ENCODE results near the gene MMAB. TPM values are rescaled to one million over a fixed set of nuclear protein-coding genes. Genes with fewer than 3 reads are reported as not detected.
A peak's percentile ranks its signal among the peaks of the same experiment; 100 is the strongest.

The MMAB gene
- total RNA-seq, 2 experiments from 2014 or later = 43.8 to 44.9 TPM

DNA sequence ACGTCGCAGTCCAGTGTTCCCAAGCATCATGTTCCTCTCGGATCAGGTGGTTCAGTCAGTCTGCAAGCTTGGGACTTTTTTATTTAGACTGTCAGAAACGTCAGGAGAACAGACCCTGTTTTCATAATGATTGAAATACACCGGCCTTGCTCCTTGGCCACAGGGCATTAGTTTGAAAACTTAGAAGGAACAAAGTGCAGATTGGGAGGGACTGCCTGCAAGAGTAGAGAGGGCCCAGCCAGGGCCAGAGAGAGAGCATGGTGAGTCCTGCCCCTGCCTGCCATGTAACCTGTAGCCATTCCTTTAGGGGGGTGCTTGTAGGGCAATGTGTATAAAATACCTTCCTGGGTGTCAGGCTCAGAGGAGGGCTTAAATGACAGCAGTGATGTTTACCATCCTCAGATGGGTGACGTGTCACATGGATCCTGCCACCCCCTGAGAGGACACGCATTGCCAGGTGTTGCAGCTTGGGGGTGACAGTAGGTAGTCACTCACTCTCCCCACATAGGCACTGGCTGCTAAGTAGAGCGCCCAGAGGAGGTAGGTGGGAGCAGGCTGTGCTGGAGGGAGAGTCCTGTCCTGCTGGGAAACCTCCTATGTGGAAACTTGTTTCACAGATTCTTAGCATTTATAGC, 45.7 kb downstream of the MMAB start:
- CTCF ChIA-PET = no interaction called here
- no peak for DNase-seq
- Mint-ChIP-seq H3K4me1 (ENCODE audit: low read depth) (no peaks in the 10 kb centered on the region), H3K4me3 (no peak overlapping the region), H3K27ac (no peak overlapping the region), H3K27me3 (ENCODE audit: low read depth) (no peaks in the 10 kb centered on the region), H3K9me3 (no peaks in the 10 kb centered on the region), H3K36me3 (ENCODE audit: low read depth) (peaks cover 10% of the 10 kb centered on the region)
- intact Hi-C loops (cut with micrococcal nuclease) = no loop called here

DNA sequence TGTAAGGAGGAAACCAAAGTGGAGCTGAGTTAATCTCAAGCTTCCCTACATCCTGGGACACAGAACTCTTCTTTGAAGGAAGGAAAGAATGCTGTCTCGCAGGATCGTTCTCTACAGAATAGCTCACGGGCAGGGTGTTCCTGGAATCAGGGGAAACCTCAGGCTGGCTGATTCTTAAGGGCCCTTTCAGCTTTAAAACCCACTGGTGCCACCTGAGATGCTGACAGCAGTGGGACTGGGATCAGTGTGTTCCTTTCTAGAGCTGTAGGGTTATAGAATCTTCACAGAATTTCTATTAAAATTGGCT, 48.1 kb downstream of the MMAB start:
- H3K27ac Mint-ChIP-seq = no peak overlapping the region
- H3K4me3 Mint-ChIP-seq = no peak overlapping the region
- H3K27me3 Mint-ChIP-seq (ENCODE audit: low read depth) = no peaks in the 10 kb centered on the region
- CTCF ChIA-PET = interaction anchor here (0.6 to 1.1 kb wide), 4 partner anchors 16 to 252 kb away, joined by 3 read pairs; no protein-coding TSS in a partner anchor
- peaks cover 12% of the 10 kb centered on the region for H3K36me3 Mint-ChIP-seq (ENCODE audit: low read depth)
- no peaks in the 10 kb centered on the region for H3K9me3 Mint-ChIP-seq
- intact Hi-C loops (cut with micrococcal nuclease) = no loop called here
- H3K4me1 Mint-ChIP-seq (ENCODE audit: low read depth) = no peaks in the 10 kb centered on the region
- DNase-seq = no peak

DNA sequence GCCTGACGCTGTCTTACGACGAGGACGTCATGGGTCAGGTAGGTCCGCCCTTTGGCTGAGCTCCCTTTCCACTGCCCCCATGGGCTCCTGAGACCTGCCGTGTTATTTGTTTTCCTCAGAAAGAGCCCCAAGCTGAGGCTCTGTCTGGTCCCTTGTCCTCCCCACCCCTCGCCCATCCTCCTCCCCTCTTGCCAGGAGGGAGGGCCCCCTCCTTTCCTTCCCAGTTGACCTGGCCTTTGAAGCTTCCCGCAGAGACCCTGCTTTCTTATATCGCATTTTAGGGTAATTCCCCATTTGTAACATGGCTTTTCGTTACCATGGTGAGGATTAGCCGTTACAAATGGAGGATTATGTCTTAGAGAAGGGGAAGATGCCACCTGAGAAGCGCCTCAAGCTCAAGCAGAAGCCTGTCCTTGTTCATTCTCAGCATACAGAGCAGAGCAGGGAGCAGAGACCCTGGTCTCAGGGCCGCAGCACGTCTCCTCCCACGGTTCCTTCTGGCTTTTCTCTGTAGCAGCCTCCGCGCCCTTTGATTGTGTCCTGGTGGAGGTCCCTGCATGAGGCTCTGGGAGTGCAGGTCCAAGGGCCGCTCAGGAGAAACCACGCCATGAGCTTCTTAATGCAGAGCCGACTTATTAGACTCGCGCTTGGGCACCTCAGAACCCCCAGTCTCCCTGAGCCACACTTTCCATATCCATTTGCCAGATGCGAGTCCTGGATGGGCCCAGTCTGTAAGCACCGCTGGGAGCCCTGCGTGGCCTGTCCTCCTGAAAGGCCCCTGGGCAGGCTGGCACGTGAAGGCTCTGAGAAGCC, 48.6 kb downstream of the MMAB start:
- Mint-ChIP-seq H3K27me3 (ENCODE audit: low read depth) (no peaks in the 10 kb centered on the region), H3K4me3 (no peak overlapping the region), H3K36me3 (ENCODE audit: low read depth) (peaks cover 10% of the 10 kb centered on the region), H3K27ac (no peak overlapping the region), H3K9me3 (no peaks in the 10 kb centered on the region), H3K4me1 (ENCODE audit: low read depth) (no peaks in the 10 kb centered on the region)
- intact Hi-C loops (cut with micrococcal nuclease) = no loop called here
- DNase-seq = no peak
- CTCF ChIA-PET = interaction anchor here (0.6 to 1.5 kb wide), 5 partner anchors 15 to 253 kb away, joined by 3 to 8 read pairs (median 3); no protein-coding TSS in a partner anchor

DNA sequence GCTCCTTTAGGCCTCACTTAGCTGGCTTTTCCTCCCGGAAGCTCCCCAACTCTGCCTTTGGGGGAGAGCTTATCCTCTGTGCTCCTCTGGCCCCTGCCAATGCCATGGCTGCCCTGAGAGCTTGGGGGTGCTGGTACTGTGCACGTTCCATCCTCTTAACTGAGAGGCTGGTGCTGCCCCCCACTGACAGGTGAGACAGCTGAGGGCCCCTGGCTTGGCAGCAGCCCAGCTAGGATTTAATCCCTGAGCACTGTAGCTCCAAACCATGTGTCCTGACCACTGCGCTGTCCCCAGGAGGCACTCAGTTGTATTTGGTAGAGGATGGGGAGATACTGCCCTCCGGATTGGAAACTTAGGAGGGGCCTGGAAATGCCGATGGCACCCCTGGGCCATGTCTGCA, 49.8 kb downstream of the MMAB start:
- Mint-ChIP-seq H3K27me3 (ENCODE audit: low read depth) (no peaks in the 10 kb centered on the region), H3K4me3 (no peak overlapping the region), H3K27ac (no peak overlapping the region), H3K36me3 (ENCODE audit: low read depth) (peaks cover 13% of the 10 kb centered on the region), H3K4me1 (ENCODE audit: low read depth) (no peaks in the 10 kb centered on the region), H3K9me3 (no peaks in the 10 kb centered on the region)
- CTCF ChIA-PET = interaction anchor here (1.0 to 1.5 kb wide), 2 partner anchors 74 to 251 kb away, joined by 3 to 8 read pairs; no protein-coding TSS in a partner anchor
- intact Hi-C loops (cut with micrococcal nuclease) = no loop called here
- DNase-seq = no peak

DNA sequence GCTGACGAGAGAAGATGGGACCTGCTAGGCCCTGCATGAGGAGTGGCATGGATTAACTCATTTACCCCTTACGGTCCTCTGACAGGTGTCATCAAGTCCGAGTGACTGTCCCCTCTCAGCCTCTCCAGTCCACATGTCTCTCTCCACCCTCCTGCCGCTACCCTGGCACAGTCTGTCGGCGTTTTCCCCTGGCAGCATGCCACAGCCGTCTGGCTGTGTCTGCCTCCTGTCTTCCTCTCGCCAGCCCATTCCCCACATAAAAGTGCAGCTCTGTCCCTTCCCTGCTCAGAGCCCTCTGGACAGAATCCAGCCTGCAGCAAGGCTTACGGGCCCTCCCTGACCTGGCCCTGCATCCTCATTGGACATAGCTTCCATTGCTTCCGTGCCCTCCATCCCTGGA, 50.2 kb downstream of the MMAB start:
- CTCF ChIA-PET = interaction anchor here (1.0 kb wide), 1 partner anchor 75 kb away, joined by 3 read pairs; no protein-coding TSS in a partner anchor
- no peaks in the 10 kb centered on the region for H3K9me3 Mint-ChIP-seq
- DNase-seq = no peak
- no peak overlapping the region for H3K27ac Mint-ChIP-seq
- peaks cover 13% of the 10 kb centered on the region for H3K36me3 Mint-ChIP-seq (ENCODE audit: low read depth)
- intact Hi-C loops (cut with micrococcal nuclease) = no loop called here
- H3K4me1 Mint-ChIP-seq (ENCODE audit: low read depth) = no peaks in the 10 kb centered on the region
- no peak overlapping the region for H3K4me3 Mint-ChIP-seq
- H3K27me3 Mint-ChIP-seq (ENCODE audit: low read depth) = no peaks in the 10 kb centered on the region

DNA sequence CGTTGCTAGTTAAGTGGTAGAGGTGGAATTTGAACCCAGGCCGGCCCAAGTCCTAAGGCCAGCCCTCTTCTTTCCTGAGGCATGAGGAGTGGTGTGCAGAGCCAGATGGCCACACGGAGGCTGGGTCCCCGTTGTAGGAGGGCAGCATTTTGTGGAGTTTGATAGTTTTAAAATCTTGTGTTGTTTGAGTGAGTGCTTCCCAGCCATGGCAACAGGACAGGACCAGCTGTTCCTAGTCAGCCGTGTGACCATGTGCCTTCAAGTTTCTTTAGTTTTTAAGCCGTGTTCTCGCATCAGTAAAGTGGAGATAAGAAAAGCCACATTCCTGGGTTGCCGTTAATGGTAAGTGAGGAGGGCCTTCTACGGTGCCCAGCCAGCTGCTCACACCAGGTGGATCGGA, 51.5 kb downstream of the MMAB start:
- no peak overlapping the region for H3K4me3 Mint-ChIP-seq
- no peaks in the 10 kb centered on the region for H3K4me1 Mint-ChIP-seq (ENCODE audit: low read depth)
- DNase-seq = no peak
- H3K36me3 Mint-ChIP-seq (ENCODE audit: low read depth) = peaks cover 21% of the 10 kb centered on the region
- CTCF ChIA-PET = interaction anchor here (0.6 to 1.5 kb wide), 3 partner anchors 253 to 351 kb away, joined by 3 to 5 read pairs (median 3); no protein-coding TSS in a partner anchor
- H3K27ac Mint-ChIP-seq = no peak overlapping the region
- no peaks in the 10 kb centered on the region for H3K27me3 Mint-ChIP-seq (ENCODE audit: low read depth)
- intact Hi-C loops (cut with micrococcal nuclease) = no loop called here
- H3K9me3 Mint-ChIP-seq = no peaks in the 10 kb centered on the region

DNA sequence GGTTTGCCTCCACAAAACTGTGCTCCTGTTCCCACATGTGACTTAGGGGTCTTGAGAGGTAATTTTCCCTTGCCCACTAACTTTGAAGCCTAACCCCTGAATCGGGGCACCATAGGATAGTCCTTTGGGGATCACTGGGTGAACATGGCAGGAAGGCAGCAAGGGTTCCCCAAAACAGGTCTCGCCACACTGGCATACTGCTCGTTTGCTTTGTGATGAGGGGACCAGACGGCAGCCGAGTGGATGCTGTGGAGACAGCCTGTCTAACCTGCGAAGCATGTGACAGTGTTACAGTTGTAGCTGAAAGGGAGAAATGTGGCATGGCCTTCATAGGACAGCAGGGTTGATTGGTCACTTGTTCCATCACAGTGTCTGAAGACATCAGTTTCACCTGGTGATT, 53.5 kb downstream of the MMAB start:
- Mint-ChIP-seq H3K36me3 (ENCODE audit: low read depth) (peaks cover 17% of the 10 kb centered on the region), H3K27ac (no peak overlapping the region), H3K9me3 (no peaks in the 10 kb centered on the region), H3K4me3 (no peak overlapping the region), H3K4me1 (ENCODE audit: low read depth) (no peaks in the 10 kb centered on the region), H3K27me3 (ENCODE audit: low read depth) (no peaks in the 10 kb centered on the region)
- DNase-seq = no peak
- CTCF ChIA-PET = interaction anchor here (0.9 to 3.2 kb wide), 5 partner anchors 26 to 254 kb away, joined by 3 to 19 read pairs (median 6); partner anchors contain the start of gene MMAB
- intact Hi-C loops (cut with micrococcal nuclease) = loop anchor here (2.0 to 5.0 kb wide), 3 partner anchors 91 to 325 kb away; partner anchors contain the start of gene FAM222A

DNA sequence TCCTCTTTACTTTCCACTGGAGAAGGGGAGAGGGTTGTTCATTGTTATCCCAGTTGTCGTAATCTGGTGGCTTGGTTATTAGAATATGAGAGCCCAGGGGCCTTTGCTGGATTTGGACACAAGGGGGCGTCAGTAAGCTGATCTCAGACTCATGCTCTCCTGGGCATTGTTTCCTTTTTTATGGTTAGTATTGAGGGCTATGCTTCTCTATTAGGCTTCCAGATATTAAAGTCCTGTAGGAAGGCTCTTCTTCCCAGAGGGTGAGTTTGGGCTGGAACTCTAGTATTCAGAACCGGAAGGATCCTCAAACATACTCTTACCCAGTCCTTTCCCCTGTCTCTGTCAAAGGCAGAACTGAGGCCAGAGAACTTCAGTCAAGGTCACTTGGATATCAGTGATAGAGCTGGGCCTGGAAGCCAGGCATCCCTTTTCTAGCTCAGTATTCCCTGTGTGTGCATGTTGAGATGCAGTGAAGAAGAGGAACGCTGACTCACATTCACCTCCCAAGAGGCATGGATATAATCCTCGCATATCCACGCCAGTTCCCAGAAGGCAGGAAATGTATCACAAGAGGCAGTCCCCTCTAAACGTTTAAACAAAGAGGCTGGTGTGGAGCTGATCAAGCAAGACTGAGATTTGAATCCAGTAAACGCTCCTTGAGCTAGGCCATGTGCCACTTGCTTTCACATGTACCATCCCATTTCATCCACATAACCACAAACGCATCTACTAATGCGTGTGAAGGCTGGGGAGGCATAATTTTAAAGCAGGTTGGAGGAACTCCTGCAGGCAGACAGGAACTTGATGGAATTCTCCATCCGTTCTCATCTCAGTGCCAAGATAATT, 54.3 kb downstream of the MMAB start:
- CTCF ChIA-PET = interaction anchor here (0.5 to 3.2 kb wide), 11 partner anchors 15 to 403 kb away, joined by 3 to 19 read pairs (median 4); partner anchors contain the start of gene MMAB
- no peaks in the 10 kb centered on the region for H3K27me3 Mint-ChIP-seq (ENCODE audit: low read depth)
- H3K9me3 Mint-ChIP-seq = no peaks in the 10 kb centered on the region
- no peaks in the 10 kb centered on the region for H3K4me1 Mint-ChIP-seq (ENCODE audit: low read depth)
- DNase-seq = peak; percentile 77
- intact Hi-C loops (cut with micrococcal nuclease) = loop anchor here (1.0 to 5.0 kb wide), 6 partner anchors 78 to 361 kb away; partner anchors contain the start of genes FAM222A and GLTP
- H3K4me3 Mint-ChIP-seq = no peak overlapping the region
- H3K27ac Mint-ChIP-seq = no peak overlapping the region
- peaks cover 19% of the 10 kb centered on the region for H3K36me3 Mint-ChIP-seq (ENCODE audit: low read depth)

DNA sequence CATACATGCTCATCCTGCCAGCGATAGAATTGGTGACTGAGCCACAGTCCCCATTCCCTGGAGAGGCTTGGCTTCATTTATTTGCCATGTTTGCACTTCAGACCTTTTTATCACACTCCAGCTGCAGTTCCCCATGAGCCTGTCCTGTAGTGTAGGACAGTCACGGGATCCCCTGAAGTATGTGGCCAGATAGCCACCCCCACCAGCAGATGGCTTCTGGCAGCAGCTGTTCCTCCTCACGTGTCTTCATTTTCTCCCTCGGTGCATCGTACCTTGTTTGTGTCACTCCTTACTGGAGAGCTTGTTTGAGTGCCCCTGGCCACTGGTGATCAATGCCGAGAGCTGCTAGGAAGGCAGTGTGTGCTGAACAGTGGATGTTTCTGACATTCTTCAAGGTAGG, 55.7 kb downstream of the MMAB start:
- H3K27me3 Mint-ChIP-seq (ENCODE audit: low read depth) = no peaks in the 10 kb centered on the region
- CTCF ChIA-PET = interaction anchor here (0.8 to 2.8 kb wide), 9 partner anchors 16 to 288 kb away, joined by 3 to 19 read pairs (median 4); no protein-coding TSS in a partner anchor
- DNase-seq = no peak

DNA sequence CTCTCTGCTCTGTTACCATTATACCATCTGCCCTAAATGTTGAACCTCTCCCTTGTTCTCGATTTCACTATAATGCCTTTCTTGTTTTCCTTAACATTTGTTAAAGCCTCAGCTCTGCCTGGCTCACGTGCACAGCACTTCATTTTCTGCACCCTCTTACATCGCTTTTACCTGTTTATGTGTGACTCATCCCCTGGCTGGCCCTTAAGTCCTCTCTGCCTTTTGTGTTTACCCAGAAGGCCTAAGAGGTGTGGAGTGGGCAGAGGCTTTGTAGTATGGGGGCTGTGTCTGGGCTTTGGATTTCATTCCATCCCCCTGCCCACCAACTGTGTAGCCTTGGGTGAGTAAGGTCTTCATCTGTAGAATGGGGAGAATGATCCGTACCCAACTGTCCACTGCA, 59.3 kb downstream of the MMAB start:
- no peak overlapping the region for H3K4me3 Mint-ChIP-seq
- no peaks in the 10 kb centered on the region for H3K27me3 Mint-ChIP-seq (ENCODE audit: low read depth)
- no peak overlapping the region for H3K27ac Mint-ChIP-seq
- CTCF ChIA-PET = no interaction called here
- DNase-seq = no peak
- peaks cover 37% of the 10 kb centered on the region for H3K36me3 Mint-ChIP-seq (ENCODE audit: low read depth)
- intact Hi-C loops (cut with micrococcal nuclease) = no loop called here
- H3K4me1 Mint-ChIP-seq (ENCODE audit: low read depth) = no peaks in the 10 kb centered on the region
- H3K9me3 Mint-ChIP-seq = no peaks in the 10 kb centered on the region

More for the DNA sequence above, 55.7 kb downstream of the MMAB start:
- no peaks in the 10 kb centered on the region for H3K9me3 Mint-ChIP-seq
- H3K27ac Mint-ChIP-seq = no peak overlapping the region
- H3K4me3 Mint-ChIP-seq = no peak overlapping the region
- H3K4me1 Mint-ChIP-seq (ENCODE audit: low read depth) = no peaks in the 10 kb centered on the region
- intact Hi-C loops (cut with micrococcal nuclease) = loop anchor here (1.0 to 5.0 kb wide), 6 partner anchors 80 to 363 kb away; partner anchors contain the start of genes FAM222A and GLTP
- peaks cover 21% of the 10 kb centered on the region for H3K36me3 Mint-ChIP-seq (ENCODE audit: low read depth)

DNA sequence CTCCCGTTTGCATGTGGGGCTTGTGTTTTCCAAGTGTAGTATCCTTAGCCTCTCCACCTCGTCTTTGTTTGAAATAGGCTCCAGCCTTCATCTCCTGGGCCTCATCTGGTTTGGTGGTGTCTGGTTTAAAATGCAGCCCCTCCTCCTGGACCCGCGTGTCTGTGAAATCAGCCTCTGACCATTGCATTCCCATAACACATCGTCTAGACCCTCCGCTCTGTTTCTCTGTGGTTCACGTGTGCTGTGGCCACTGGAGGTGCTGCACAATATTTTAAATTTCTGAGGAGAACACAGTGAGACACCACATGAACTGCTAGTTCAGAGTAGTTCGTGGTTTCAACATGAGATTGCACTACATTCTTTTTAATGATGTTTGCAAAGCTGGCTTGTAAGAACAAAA, 60.3 kb downstream of the MMAB start:
- DNase-seq = no peak
- no peaks in the 10 kb centered on the region for H3K27me3 Mint-ChIP-seq (ENCODE audit: low read depth)
- CTCF ChIA-PET = interaction anchor here (1.3 kb wide), 1 partner anchor 85 kb away, joined by 3 read pairs; no protein-coding TSS in a partner anchor
- peaks cover 40% of the 10 kb centered on the region for H3K36me3 Mint-ChIP-seq (ENCODE audit: low read depth)
- intact Hi-C loops (cut with micrococcal nuclease) = no loop called here
- H3K4me3 Mint-ChIP-seq = no peak overlapping the region
- H3K4me1 Mint-ChIP-seq (ENCODE audit: low read depth) = no peaks in the 10 kb centered on the region
- no peaks in the 10 kb centered on the region for H3K9me3 Mint-ChIP-seq
- H3K27ac Mint-ChIP-seq = no peak overlapping the region

DNA sequence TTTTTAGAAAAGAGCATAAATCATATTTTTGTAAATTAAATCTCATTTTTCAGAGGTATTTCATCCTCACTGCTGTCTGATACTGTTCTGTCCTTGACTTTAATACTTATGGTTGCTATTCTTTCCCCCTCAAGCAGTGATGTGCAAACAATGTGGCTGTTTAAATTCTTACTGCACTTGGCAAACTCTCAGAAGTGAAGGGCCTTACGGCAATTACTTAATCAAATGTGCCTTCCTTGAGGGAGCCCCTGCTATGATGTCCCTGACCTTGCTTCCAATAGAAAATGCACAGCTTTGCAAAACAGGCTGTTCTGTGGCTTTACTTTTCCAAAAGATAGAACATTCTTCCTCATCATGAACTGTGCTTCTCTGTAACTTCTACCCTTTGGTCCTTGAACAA, 60.7 kb downstream of the MMAB start:
- DNase-seq = no peak
- Mint-ChIP-seq H3K4me1 (ENCODE audit: low read depth) (no peaks in the 10 kb centered on the region), H3K9me3 (no peaks in the 10 kb centered on the region), H3K27me3 (ENCODE audit: low read depth) (no peaks in the 10 kb centered on the region), H3K4me3 (no peak overlapping the region), H3K27ac (no peak overlapping the region), H3K36me3 (ENCODE audit: low read depth) (peaks cover 40% of the 10 kb centered on the region)
- intact Hi-C loops (cut with micrococcal nuclease) = no loop called here
- CTCF ChIA-PET = interaction anchor here (1.3 kb wide), 1 partner anchor 85 kb away, joined by 3 read pairs; no protein-coding TSS in a partner anchor
